SK-N-SH treated with all-trans-retinoic acid at 6 μM for 48 hours (cell line): ENCODE results near the gene DNAH9.

Experiments
- ATAC-seq: fragments of 200-7000 bp; cut with Tn5 transposase; 3 replicates; pipeline ENCODE4 v1.9.1; 2020; ENCODE audit warnings: mild to moderate bottlenecking, moderate library complexity
- ARNTL ChIP-seq: fragments of 450-650 bp; formaldehyde crosslinking; IDR thresholded peaks from 2 replicates; pipeline ENCODE4 v1.5.0; 2020; ENCODE audit warnings: low read depth, mild to moderate bottlenecking, moderate library complexity, borderline replicate concordance
- CSDC2 ChIP-seq: fragments of 250-450 bp; sonication (Bioruptor Pico); IDR thresholded peaks from 2 replicates; pipeline ENCODE4 v1.5.0; 2020; ENCODE audit warnings: mild to moderate bottlenecking, moderate library complexity
- CSRNP3 ChIP-seq: fragments of 250-450 bp; sonication (Bioruptor Pico); IDR thresholded peaks from 2 replicates; pipeline ENCODE4 v1.5.1; 2021; ENCODE audit warnings: mild to moderate bottlenecking, moderate library complexity
- ESRRG ChIP-seq: fragments of 250-450 bp; sonication (Bioruptor Pico); IDR thresholded peaks from 2 replicates; pipeline ENCODE4 v1.6.1; 2021; ENCODE audit warnings: mild to moderate bottlenecking
- GLIS3 ChIP-seq: fragments of 250-450 bp; sonication (Bioruptor Pico); IDR thresholded peaks from 2 replicates; pipeline ENCODE4 v1.5.0; 2020; ENCODE audit warnings: mild to moderate bottlenecking, moderate library complexity
- ISL1 ChIP-seq: fragments of 250-450 bp; sonication (Bioruptor Pico); IDR thresholded peaks from 2 replicates; pipeline ENCODE4 v2.1.2; 2022; ENCODE audit warnings: mild to moderate bottlenecking, moderate library complexity
- OSR1 ChIP-seq: fragments of 250-450 bp; sonication (Bioruptor Pico); IDR thresholded peaks from 2 replicates; pipeline ENCODE4 v1.8.0; 2022; ENCODE audit warnings: moderate library complexity, mild to moderate bottlenecking, inconsistent platforms
- POU6F1 ChIP-seq: fragments of 250-450 bp; sonication (Bioruptor Pico); IDR thresholded peaks from 2 replicates; pipeline ENCODE4 v1.8.0; 2021; ENCODE audit warnings: low read depth, mild to moderate bottlenecking, moderate library complexity, borderline replicate concordance
- PPARA ChIP-seq: fragments of 250-450 bp; sonication (Bioruptor Pico); IDR thresholded peaks from 2 replicates; pipeline ENCODE4 v1.5.0; 2020; ENCODE audit warnings: mild to moderate bottlenecking, borderline replicate concordance
- RARB ChIP-seq: fragments of 250-450 bp; sonication (Bioruptor Pico); IDR thresholded peaks from 2 replicates; pipeline ENCODE4 v1.8.0; 2021; ENCODE audit warnings: mild to moderate bottlenecking, moderate library complexity
- SNAI2 ChIP-seq: fragments of 250-450 bp; sonication (Bioruptor Pico); IDR thresholded peaks from 2 replicates; pipeline ENCODE4 v1.5.0; 2020; ENCODE audit warnings: mild to moderate bottlenecking, moderate library complexity
- TCF4 ChIP-seq: fragments of 250-450 bp; sonication (Bioruptor Pico); IDR thresholded peaks from 2 replicates; pipeline ENCODE4 v1.8.0; 2021; ENCODE audit warnings: mild to moderate bottlenecking, moderate library complexity, borderline replicate concordance
- TOX ChIP-seq: fragments of 250-450 bp; sonication (Bioruptor Pico); IDR thresholded peaks from 2 replicates; pipeline ENCODE4 v1.8.0; 2021; ENCODE audit warnings: mild to moderate bottlenecking, moderate library complexity, borderline replicate concordance
- TSHZ2 ChIP-seq: fragments of 250-450 bp; sonication (Bioruptor Pico); IDR thresholded peaks from 2 replicates; pipeline ENCODE4 v1.5.0; 2020; ENCODE audit warnings: mild to moderate bottlenecking, moderate library complexity
- ZC3H10 ChIP-seq: fragments of 250-450 bp; sonication (Bioruptor Pico); IDR thresholded peaks from 2 replicates; pipeline ENCODE4 v1.5.1; 2021; ENCODE audit warnings: mild to moderate bottlenecking, moderate library complexity
- ZFP3 ChIP-seq: fragments of 250-450 bp; sonication (Bioruptor Pico); IDR thresholded peaks from 2 replicates; pipeline ENCODE4 v1.5.0; 2020; ENCODE audit warnings: mild to moderate bottlenecking, moderate library complexity
- ZFP30 ChIP-seq: fragments of 450-650 bp; formaldehyde crosslinking; IDR thresholded peaks from 2 replicates; pipeline ENCODE4 v1.5.0; 2022; ENCODE audit warnings: mild to moderate bottlenecking, moderate library complexity
- ZNF565 ChIP-seq: fragments of 450-650 bp; formaldehyde crosslinking; conservative IDR thresholded peaks from 2 replicates; pipeline ENCODE4 v1.5.0; 2020; ENCODE audit warnings: low read depth, mild to moderate bottlenecking, moderate library complexity
- ZNF70 ChIP-seq: fragments of 450-650 bp; formaldehyde crosslinking; IDR thresholded peaks from 2 replicates; pipeline ENCODE4 v1.5.0; 2020; ENCODE audit warnings: mild to moderate bottlenecking, moderate library complexity
- ZNF8 ChIP-seq: fragments of 450-650 bp; formaldehyde crosslinking; IDR thresholded peaks from 2 replicates; pipeline ENCODE4 v1.5.0; 2020; ENCODE audit warnings: mild to moderate bottlenecking, moderate library complexity
- TF ChIP-seq, protein P1 (sequence below): fragments of 250-450 bp; sonication (Bioruptor Pico); IDR thresholded peaks from 2 replicates; pipeline ENCODE4 v1.8.0; 2020; ENCODE audit warnings: mild to moderate bottlenecking, moderate library complexity, borderline replicate concordance

The DNAH9 gene

DNA sequence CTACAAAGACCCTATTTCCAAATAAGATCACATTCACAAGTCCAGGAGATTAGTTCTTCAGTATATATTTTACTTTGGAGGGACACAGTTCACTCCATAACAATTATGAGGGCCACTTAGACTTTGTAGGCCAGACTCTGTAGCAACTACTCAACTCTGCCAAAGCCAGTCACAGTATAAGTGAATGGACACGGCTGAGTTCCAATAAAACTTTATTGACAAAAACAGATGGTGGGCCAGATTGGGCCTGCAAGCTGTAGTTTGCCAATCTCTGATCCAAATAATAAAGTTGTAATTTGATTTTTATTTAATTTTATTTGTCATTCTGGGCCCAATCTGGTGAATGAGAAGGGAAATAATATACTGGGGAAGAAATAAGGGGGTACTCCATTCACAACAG lies 297.9 kb downstream of the DNAH9 start:
- no peak for ATAC-seq
- TF ChIP-seq ZNF70 (CRISPR knock-in tag), result no peak
- TF ChIP-seq SNAI2, result no peak
- no peak for TF ChIP-seq ZFP3
- TF ChIP-seq TSHZ2 (CRISPR knock-in tag), result no peak
- TF ChIP-seq ARNTL (CRISPR knock-in tag), result no peak
- no peak for TF ChIP-seq ZNF8 (CRISPR knock-in tag)
- no peak for TF ChIP-seq CSRNP3 (CRISPR knock-in tag)
- no peak for TF ChIP-seq ISL1 (CRISPR knock-in tag)
- no peak for TF ChIP-seq ZNF565 (CRISPR knock-in tag)
- TF ChIP-seq ZFP30, result no peak
- TF ChIP-seq CSDC2, result no peak

GRCh38 chr17:11898526-11899235 lies 300.4 kb downstream of the DNAH9 start:
- ATAC-seq, result no peak
- TF ChIP-seq OSR1 (CRISPR knock-in tag), result no peak

GRCh38 chr17:11899537-11899942 lies 301.3 kb downstream of the DNAH9 start:
- ATAC-seq, result no peak
- TF ChIP-seq ISL1 (CRISPR knock-in tag) (no peak), ZNF565 (CRISPR knock-in tag) (no peak), SNAI2 (no peak), ZNF70 (CRISPR knock-in tag) (no peak), TSHZ2 (CRISPR knock-in tag) (no peak), CSRNP3 (CRISPR knock-in tag) (no peak), GLIS3 (no peak), POU6F1 (CRISPR knock-in tag) (no peak), RARB (CRISPR knock-in tag) (no peak), ZFP30 (no peak), TOX (CRISPR knock-in tag) (no peak), PPARA (CRISPR knock-in tag) (no peak), ZFP3 (no peak), CSDC2 (no peak), ESRRG (CRISPR knock-in tag) (no peak), TCF4 (no peak), ZC3H10 (CRISPR knock-in tag) (no peak)
- TF ChIP-seq, protein P1, sequence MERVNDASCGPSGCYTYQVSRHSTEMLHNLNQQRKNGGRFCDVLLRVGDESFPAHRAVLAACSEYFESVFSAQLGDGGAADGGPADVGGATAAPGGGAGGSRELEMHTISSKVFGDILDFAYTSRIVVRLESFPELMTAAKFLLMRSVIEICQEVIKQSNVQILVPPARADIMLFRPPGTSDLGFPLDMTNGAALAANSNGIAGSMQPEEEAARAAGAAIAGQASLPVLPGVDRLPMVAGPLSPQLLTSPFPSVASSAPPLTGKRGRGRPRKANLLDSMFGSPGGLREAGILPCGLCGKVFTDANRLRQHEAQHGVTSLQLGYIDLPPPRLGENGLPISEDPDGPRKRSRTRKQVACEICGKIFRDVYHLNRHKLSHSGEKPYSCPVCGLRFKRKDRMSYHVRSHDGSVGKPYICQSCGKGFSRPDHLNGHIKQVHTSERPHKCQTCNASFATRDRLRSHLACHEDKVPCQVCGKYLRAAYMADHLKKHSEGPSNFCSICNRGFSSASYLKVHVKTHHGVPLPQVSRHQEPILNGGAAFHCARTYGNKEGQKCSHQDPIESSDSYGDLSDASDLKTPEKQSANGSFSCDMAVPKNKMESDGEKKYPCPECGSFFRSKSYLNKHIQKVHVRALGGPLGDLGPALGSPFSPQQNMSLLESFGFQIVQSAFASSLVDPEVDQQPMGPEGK (CRISPR knock-in tag), result no peak
